Dermis microvascular lymphatic vessel endothelial cell (primary cell): ENCODE results near the gene SEPTIN7. TPM values are rescaled to one million over a fixed set of nuclear protein-coding genes. Genes with fewer than 3 reads are reported as not detected.

Source experiments
- DNase-seq, 2 donors: peaks; one replicate each; pipeline versions ENCODE4 v3.0.0 to v3.0.0-alpha.2; 2010; ENCODE audit warnings: low read depth in 2 of 2
- total RNA-seq: library from RNA; depleted of rRNA; stranded (reverse); fragments of >200 nt; gene quantifications from 2 replicates; pipeline ENCODE4 v1.2.1, GENCODE V29; 2014

The SEPTIN7 gene
- total RNA-seq, 1 donor from 2014 or later = 96.0 TPM

GRCh38 chr7:35831208-35831607 is 30.4 kb downstream of the SEPTIN7 start:
- no peak for DNase-seq

- peak in 1 of 2 donors; percentile 5 for DNase-seq
Observed at GRCh38 chr7:35839860-35840854, 39.3 kb downstream of the SEPTIN7 start.

- DNase-seq = no peak
Observed at GRCh38 chr7:35846816-35847412, 46.1 kb downstream of the SEPTIN7 start.

GRCh38 chr7:35848725-35849124 is 47.9 kb downstream of the SEPTIN7 start:
- no peak for DNase-seq

- DNase-seq = no peak
Observed at GRCh38 chr7:35849158-35849831, 48.4 kb downstream of the SEPTIN7 start.

- DNase-seq = no peak
Observed at GRCh38 chr7:35849954-35850353, 49.1 kb downstream of the SEPTIN7 start.

Other genes starting within 250 kb of the SEPTIN7 start
- 21.7 and 31.0 TPM in 2 replicates for gene HERPUD2, start 105.9 kb upstream of the SEPTIN7 start, total RNA-seq